ENCODE measurements around the gene ECSIT.

ECSIT gene

GRCh38 chr19:11499890-11500420 is 29.0 kb downstream of the ECSIT start:
- DNase-seq (ENCODE audit: low read depth) = no peak

- no peak for DNase-seq (ENCODE audit: low read depth)
Observed at GRCh38 chr19:11499220-11499726, 29.7 kb downstream of the ECSIT start.

GRCh38 chr19:11496391-11497163 is 32.4 kb downstream of the ECSIT start:
- peak; percentile 63 for DNase-seq (ENCODE audit: low read depth)

- DNase-seq (ENCODE audit: low read depth) = no peak
Observed at GRCh38 chr19:11495885-11496284, 33.0 kb downstream of the ECSIT start.

GRCh38 chr19:11495481-11495880 is 33.5 kb downstream of the ECSIT start:
- no peak for DNase-seq (ENCODE audit: low read depth)

- no peak for DNase-seq (ENCODE audit: low read depth)
Observed at GRCh38 chr19:11494634-11495285, 34.2 kb downstream of the ECSIT start.

GRCh38 chr19:11489378-11489777 is 39.6 kb downstream of the ECSIT start:
- DNase-seq (ENCODE audit: low read depth) = no peak

GRCh38 chr19:11486661-11487503 is 42.1 kb downstream of the ECSIT start:
- DNase-seq (ENCODE audit: low read depth) = no peak

- no peak for DNase-seq (ENCODE audit: low read depth)
Observed at GRCh38 chr19:11485245-11485837, 43.6 kb downstream of the ECSIT start.

- no peak for DNase-seq (ENCODE audit: low read depth)
Observed at GRCh38 chr19:11483366-11484111, 45.4 kb downstream of the ECSIT start.

GRCh38 chr19:11482384-11483050 is 46.4 kb downstream of the ECSIT start:
- DNase-seq (ENCODE audit: low read depth) = peak; percentile 92

GRCh38 chr19:11481534-11482383 is 47.2 kb downstream of the ECSIT start:
- DNase-seq (ENCODE audit: low read depth) = peak; percentile 83

GRCh38 chr19:11480715-11481533 is 48.0 kb downstream of the ECSIT start, which contains the start of gene ELAVL3:
ELAVL3 (minus strand) TSS chr19:11481046; CDS start chr19:11480608, 438 bp downstream.
- no peak for DNase-seq (ENCODE audit: low read depth)

GRCh38 chr19:11479898-11480714 is 48.8 kb downstream of the ECSIT start:
- DNase-seq (ENCODE audit: low read depth) = no peak

- DNase-seq (ENCODE audit: low read depth) = peak; percentile 52
Observed at GRCh38 chr19:11479090-11479897, 49.6 kb downstream of the ECSIT start.

GRCh38 chr19:11478167-11479089 is 50.5 kb downstream of the ECSIT start:
- DNase-seq (ENCODE audit: low read depth) = no peak
